GM18909 (cell line): ENCODE results near the gene SSTR3.

Experiments used
- ATAC-seq: cut with Tn5 transposase; IDR thresholded peaks from one replicate; pipeline ENCODE4 v1.9.1; 2021; ENCODE audit warnings: mild to moderate bottlenecking; ENCODE audit not compliant: unreplicated experiment, poor library complexity

The SSTR3 gene

GRCh38 chr22:37183432-37184379 lies 28.6 kb downstream of the SSTR3 start:
- ATAC-seq, result no peak

- ATAC-seq, result no peak
These were observed 29.4 kb downstream of the SSTR3 start for GRCh38 chr22:37182949-37183245.

GRCh38 chr22:37182101-37182948 lies 30.0 kb downstream of the SSTR3 start:
- ATAC-seq, result no peak

GRCh38 chr22:37181681-37182080 lies 30.6 kb downstream of the SSTR3 start:
- no peak for ATAC-seq

- no peak for ATAC-seq
These were observed 31.6 kb downstream of the SSTR3 start for GRCh38 chr22:37180531-37181231.

GRCh38 chr22:37179622-37180420 lies 32.5 kb downstream of the SSTR3 start:
- ATAC-seq, result no peak

- no peak for ATAC-seq
These were observed 33.2 kb downstream of the SSTR3 start for GRCh38 chr22:37179126-37179470.

GRCh38 chr22:37178350-37179125 lies 33.7 kb downstream of the SSTR3 start:
- no peak for ATAC-seq

GRCh38 chr22:37177755-37178154 lies 34.5 kb downstream of the SSTR3 start:
- no peak for ATAC-seq

- no peak for ATAC-seq
These were observed 35.1 kb downstream of the SSTR3 start for GRCh38 chr22:37177221-37177620.

GRCh38 chr22:37176464-37177061 lies 35.7 kb downstream of the SSTR3 start:
- no peak for ATAC-seq

- ATAC-seq, result no peak
These were observed 36.6 kb downstream of the SSTR3 start for GRCh38 chr22:37175414-37176281.

- ATAC-seq, result no peak
These were observed 37.3 kb downstream of the SSTR3 start for GRCh38 chr22:37174964-37175363.

GRCh38 chr22:37173709-37174108 lies 38.6 kb downstream of the SSTR3 start:
- ATAC-seq, result no peak

GRCh38 chr22:37172266-37173245 lies 39.7 kb downstream of the SSTR3 start:
- no peak for ATAC-seq

- no peak for ATAC-seq
These were observed 40.6 kb downstream of the SSTR3 start for GRCh38 chr22:37171662-37172061.
